Colonic mucosa (tissue), 4 donors: ENCODE measurements around the gene TMEM9B. TPM values are rescaled to one million over a fixed set of nuclear protein-coding genes. Genes with fewer than 3 reads are reported as not detected.

Experiments used
- DNase-seq: peaks from one replicate; pipeline ENCODE4 v3.0.0-alpha.2; 2020
- H3K27ac ChIP-seq: fragments of 200-600 bp; one replicate; pipeline ENCODE4 v1.8.0; 2021
- H3K27me3 ChIP-seq: fragments of 200-600 bp; one replicate; pipeline ENCODE4 v1.8.0; 2021
- H3K36me3 ChIP-seq: fragments of 200-600 bp; one replicate; pipeline ENCODE4 v1.8.0; 2021
- H3K4me1 ChIP-seq: fragments of 200-600 bp; one replicate; pipeline ENCODE4 v1.8.0; 2021; ENCODE audit warnings: mild to moderate bottlenecking
- H3K4me3 ChIP-seq: fragments of 200-600 bp; one replicate; pipeline ENCODE4 v1.8.0; 2021
- H3K9ac ChIP-seq, 2 donors: one replicate each; pipeline ENCODE4 v1.7.0; 2013; ENCODE audit warnings: control low read depth in 2 of 2, low read depth in 2 of 2, low read length in 2 of 2
- H3K9me3 ChIP-seq: fragments of 200-600 bp; one replicate; pipeline ENCODE4 v1.8.0; 2021
- intact Hi-C: fragments of 100-400 bp; cut with DNase I; formaldehyde crosslinking; loops from one replicate; pipeline ENCODE4 v1.14.1; 2022
- total RNA-seq, 2 donors: library from RNA; stranded (reverse); fragmentation: NEBNext Ultra II Directional in 1 of 2; extraction: Animal tissue kit (Norgen Biotek cat#: 25700) in 1 of 2; gene quantifications; one replicate each; pipeline ENCODE4 v1.2.1, GENCODE V29; 2021
- TF ChIP-seq, protein P1 (sequence below): fragments of 200-600 bp; IDR thresholded peaks from one replicate; pipeline ENCODE4 v1.8.0; 2022; ENCODE audit warnings: antibody characterized with exemption, mild to moderate bottlenecking
- donor health status: healthy.
- donor health status: DM: no; HTN: no; CAD: no.
- donor health status: DM: no; HTN: no; CAD: no.

The TMEM9B gene
- total RNA-seq, 2 donors from 2014 or later: 55.3 to 69.3 TPM

DNA sequence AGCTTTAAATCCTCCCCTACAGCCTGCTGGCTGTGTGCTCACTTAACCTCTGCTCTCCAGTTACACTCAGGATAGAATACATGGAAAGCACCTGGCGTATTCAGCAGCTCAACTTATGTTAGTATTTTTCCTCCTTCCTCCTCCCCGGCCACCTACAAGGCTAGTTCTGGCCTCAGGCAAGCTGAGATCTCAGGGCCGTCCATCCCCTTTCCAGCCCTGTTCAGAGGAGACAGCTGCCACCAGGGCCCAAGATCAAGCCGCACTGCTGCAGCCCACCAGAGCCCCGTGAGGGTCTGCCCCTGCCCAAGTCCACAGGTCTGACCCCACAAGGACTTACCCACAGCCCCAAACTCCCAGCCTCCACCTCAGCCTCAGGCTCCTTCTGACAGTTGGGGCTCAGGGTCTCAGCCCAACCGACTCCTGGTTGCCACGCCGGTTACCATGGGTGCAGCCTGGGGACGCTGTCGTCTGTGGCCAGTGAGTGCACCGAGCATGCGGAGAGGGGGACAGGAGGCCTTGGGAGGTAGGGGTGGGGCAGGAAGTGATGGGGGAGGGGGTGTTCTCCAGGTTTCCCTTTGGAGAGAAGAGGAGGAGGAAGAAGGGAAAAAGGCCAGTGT is 31.6 kb downstream of the TMEM9B start, which contains the start of gene C11orf16:
TSS of gene C11orf16 (minus strand) at position 384 of the 617 bp plus-strand sequence. CDS start 639 bp downstream, outside the sequence.
- no peak within 1 kb of the TSS for H3K9ac ChIP-seq

DNA sequence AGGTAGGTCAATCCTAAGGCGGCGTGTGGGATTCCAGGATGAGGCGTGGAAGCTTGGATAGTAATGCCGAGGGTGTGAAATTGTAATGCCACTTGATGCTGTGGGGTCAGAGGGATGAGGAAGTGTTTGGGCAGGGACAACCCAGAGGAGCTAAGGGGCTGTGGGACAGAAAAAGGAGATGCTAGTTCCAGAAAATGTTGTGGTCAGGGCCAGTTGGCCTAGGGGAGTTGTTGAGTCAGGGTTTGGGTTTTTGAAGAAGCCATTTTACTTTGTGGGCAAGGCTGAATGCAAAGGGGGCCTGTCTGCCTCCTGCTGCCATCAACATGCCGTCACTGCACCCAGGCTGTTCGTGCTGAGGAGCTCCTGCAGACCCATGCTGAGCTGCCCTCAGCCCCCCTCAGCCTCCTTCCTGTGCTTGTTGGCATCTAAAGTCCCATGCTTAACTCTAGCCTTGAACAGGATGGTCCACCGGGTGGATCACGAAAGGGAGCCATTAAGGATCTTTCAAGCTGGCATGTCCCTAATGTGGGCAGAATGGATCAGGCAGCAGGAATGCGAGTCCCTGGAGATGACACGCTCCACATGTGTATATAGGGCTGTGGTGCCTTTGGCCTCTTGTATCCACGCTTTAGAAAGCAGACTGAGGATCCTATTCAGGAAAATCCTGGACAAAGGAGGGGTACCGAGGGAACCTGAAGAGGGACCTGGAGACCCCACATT is 33.6 kb downstream of the TMEM9B start:
- Histone ChIP-seq H3K27me3 (no peaks in the 10 kb centered on the region), H3K9me3 (no peaks in the 10 kb centered on the region), H3K4me1 (no peaks in the 10 kb centered on the region), H3K27ac (no peak overlapping the region), H3K36me3 (no peaks in the 10 kb centered on the region), H3K9ac (no peak overlapping the region), H3K4me3 (no peak overlapping the region)
- TF ChIP-seq, protein P1, sequence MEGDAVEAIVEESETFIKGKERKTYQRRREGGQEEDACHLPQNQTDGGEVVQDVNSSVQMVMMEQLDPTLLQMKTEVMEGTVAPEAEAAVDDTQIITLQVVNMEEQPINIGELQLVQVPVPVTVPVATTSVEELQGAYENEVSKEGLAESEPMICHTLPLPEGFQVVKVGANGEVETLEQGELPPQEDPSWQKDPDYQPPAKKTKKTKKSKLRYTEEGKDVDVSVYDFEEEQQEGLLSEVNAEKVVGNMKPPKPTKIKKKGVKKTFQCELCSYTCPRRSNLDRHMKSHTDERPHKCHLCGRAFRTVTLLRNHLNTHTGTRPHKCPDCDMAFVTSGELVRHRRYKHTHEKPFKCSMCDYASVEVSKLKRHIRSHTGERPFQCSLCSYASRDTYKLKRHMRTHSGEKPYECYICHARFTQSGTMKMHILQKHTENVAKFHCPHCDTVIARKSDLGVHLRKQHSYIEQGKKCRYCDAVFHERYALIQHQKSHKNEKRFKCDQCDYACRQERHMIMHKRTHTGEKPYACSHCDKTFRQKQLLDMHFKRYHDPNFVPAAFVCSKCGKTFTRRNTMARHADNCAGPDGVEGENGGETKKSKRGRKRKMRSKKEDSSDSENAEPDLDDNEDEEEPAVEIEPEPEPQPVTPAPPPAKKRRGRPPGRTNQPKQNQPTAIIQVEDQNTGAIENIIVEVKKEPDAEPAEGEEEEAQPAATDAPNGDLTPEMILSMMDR: no peak
- no peak for DNase-seq
- intact Hi-C loops: no loop called here

More for the DNA sequence above, 31.6 kb downstream of the TMEM9B start, which contains the start of gene C11orf16:
- intact Hi-C loops: no loop called here
- TF ChIP-seq, protein P1: no peak
- H3K36me3 ChIP-seq: no peaks in the 10 kb centered on the region
- no peaks in the 10 kb centered on the region for H3K9me3 ChIP-seq
- H3K27ac ChIP-seq: no peak within 1 kb of the TSS
- DNase-seq: no peak
- no peak within 1 kb of the TSS for H3K4me3 ChIP-seq
- H3K4me1 ChIP-seq: no peaks in the 10 kb centered on the region
- H3K27me3 ChIP-seq: no peaks in the 10 kb centered on the region

DNA sequence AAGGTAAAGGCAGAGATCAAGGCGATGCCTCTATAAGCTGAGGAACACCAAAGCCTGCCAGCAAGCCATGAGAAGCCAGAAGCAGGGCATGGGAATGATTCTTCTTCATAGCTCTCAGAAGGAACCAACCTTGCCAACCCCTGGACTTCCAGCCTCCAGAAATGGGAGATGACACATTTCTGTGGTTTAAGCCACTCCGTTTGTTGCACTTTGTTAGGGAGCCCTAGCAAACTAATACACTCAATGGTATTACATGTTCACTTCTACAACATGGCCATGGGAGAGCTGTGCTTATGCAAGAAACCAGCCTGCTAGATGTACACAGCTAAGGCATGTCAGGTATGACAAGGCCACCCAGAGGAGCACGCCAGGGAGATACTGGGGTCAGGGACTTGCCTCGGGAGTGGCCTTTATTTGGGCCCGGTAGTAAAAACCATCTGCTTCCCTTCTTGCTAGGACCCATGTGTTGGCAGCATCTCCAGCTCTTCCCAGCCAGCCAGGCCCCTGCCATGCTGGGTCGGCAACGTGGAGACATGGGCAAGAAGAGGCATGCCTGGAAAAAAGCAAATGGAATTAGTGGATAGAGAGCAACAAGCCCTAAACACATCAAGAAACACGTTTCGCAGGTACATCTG is 35.1 kb downstream of the TMEM9B start:
- no peaks in the 10 kb centered on the region for H3K36me3 ChIP-seq
- H3K9ac ChIP-seq: no peak overlapping the region
- no peak overlapping the region for H3K27ac ChIP-seq
- no peak for DNase-seq
- H3K9me3 ChIP-seq: no peaks in the 10 kb centered on the region
- no peak overlapping the region for H3K4me3 ChIP-seq
- intact Hi-C loops: no loop called here
- TF ChIP-seq, protein P1: no peak
- H3K27me3 ChIP-seq: no peaks in the 10 kb centered on the region
- H3K4me1 ChIP-seq: no peaks in the 10 kb centered on the region

DNA sequence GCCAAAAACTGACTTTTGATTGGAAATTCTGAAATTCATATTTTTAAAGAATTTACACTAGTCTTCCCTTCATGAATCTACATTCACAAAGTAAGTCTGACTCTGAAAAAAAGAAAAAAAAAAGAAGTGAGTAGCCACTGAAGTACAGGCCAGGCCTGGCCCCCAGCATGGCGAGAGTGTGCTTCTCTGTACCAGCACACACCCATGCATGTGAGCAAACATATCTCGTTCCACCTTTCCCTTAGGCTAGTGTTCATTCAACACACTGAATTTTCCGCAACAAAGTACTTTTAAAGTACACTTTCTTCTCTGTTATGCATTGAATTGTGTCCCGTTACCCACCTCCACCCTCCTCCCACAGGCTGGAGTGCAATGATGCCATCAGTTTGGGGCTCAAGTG is 36.0 kb downstream of the TMEM9B start:
- TF ChIP-seq, protein P1: no peak

DNA sequence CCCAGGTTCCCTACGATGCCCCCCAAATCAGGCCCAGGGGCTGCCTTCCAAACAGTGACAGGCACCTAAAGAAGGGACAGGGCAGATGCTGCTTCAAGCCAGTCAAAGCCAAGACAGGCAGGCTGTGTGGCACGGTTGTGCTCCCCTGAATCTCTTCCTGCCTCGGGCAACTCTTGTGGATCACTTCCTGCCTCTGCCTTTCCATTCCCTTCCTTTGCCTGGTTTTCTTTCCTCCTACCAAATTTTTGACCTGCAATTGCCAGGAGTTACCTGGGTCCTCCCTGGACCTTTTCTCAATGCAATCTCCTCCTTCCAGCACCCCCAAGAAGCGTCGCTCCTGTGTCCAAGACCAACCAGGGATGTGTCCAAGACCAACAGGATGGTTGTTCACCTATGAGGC is 37.0 kb downstream of the TMEM9B start:
- TF ChIP-seq, protein P1: no peak
- H3K27me3 ChIP-seq: no peaks in the 10 kb centered on the region
- intact Hi-C loops: no loop called here
- no peak for DNase-seq
- H3K4me3 ChIP-seq: no peak overlapping the region
- no peak overlapping the region for H3K27ac ChIP-seq
- no peaks in the 10 kb centered on the region for H3K36me3 ChIP-seq
- H3K4me1 ChIP-seq: no peaks in the 10 kb centered on the region
- H3K9ac ChIP-seq: no peak overlapping the region
- H3K9me3 ChIP-seq: no peaks in the 10 kb centered on the region

More for the DNA sequence above, 36.0 kb downstream of the TMEM9B start:
- H3K9ac ChIP-seq: no peak overlapping the region
- H3K4me3 ChIP-seq: no peak overlapping the region
- H3K36me3 ChIP-seq: no peaks in the 10 kb centered on the region
- H3K27ac ChIP-seq: no peak overlapping the region
- intact Hi-C loops: no loop called here
- DNase-seq: no peak
- H3K27me3 ChIP-seq: no peaks in the 10 kb centered on the region
- H3K4me1 ChIP-seq: no peaks in the 10 kb centered on the region
- no peaks in the 10 kb centered on the region for H3K9me3 ChIP-seq
